HG03457 (cell line): ENCODE results near the gene DBX2.
"Not testable (repeated sequence)": the region's sequence is repeated elsewhere in the genome, so short reads cannot be mapped to it uniquely, and the experiment has no call there.

ENCODE experiments used
- ATAC-seq: cut with Tn5 transposase; IDR thresholded peaks from one replicate; pipeline ENCODE4 v1.9.1; 2021; ENCODE audit warnings: moderate number of reproducible peaks; ENCODE audit not compliant: unreplicated experiment

DBX2 gene

GRCh38 chr12:45050751-45051571 lies at the start of gene DBX2:
TSS of gene DBX2 (minus strand) at chr12:45051099. CDS start at chr12:45050927, 172 bp downstream.
- no peak for ATAC-seq

- ATAC-seq = no peak
Measured at GRCh38 chr12:45098766-45099165, 47.9 kb upstream of the DBX2 start.

GRCh38 chr12:45095417-45095816 lies 44.5 kb upstream of the DBX2 start:
- not testable (repeated sequence) for ATAC-seq

- ATAC-seq = no peak
Measured at GRCh38 chr12:45093051-45093450, 42.2 kb upstream of the DBX2 start.

DNA sequence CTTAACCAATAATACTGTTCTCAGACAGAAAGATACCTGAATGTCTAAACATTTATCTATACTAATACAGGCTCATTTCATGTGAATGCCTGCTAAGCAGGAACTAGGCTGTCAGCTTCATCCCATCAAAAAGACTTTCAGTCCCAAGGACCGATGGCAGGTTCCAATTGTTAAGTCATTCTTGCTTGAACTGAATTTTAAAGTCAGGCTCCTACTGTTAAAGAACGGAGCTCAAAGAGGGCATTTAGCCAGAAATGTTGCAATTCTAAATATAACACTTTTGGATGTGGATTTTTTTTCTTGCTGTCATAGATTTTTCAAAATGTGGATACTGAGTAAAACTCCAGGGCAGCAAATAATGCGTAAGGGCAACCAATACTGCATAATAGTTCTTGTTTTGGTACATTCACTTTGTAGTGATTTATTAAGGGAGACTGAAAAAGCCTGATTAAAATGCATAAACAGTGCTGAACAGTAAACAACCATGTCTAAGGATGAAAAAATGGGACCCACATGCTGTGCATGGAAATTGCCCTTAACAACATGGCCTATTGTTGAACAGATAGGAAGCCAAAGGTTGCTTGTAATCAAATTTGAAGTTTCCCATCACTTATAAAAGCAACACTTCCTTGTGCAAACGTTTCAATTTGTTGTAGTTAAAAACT lies 38.6 kb upstream of the DBX2 start:
- no peak for ATAC-seq

DNA sequence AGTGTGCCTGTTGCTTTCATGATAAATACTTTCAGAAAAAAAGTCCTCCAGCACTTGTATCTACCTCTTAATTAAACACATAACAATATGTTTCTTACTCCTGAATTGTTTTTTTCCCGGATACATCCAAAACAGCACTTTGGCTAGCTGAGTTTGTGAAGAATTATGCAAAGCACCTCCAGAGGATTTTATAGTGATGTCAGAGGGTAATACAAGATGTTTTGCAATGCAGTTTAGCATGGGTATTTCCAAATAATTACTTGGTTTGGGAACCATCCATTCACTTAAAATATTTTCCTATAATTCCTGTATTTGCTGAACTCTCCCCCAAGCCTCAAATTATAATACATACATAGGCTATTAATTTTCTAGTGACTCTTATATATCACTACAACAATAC lies 37.7 kb upstream of the DBX2 start:
- ATAC-seq = no peak

GRCh38 chr12:45084248-45084647 lies 33.3 kb upstream of the DBX2 start:
- ATAC-seq = not testable (repeated sequence)

DNA sequence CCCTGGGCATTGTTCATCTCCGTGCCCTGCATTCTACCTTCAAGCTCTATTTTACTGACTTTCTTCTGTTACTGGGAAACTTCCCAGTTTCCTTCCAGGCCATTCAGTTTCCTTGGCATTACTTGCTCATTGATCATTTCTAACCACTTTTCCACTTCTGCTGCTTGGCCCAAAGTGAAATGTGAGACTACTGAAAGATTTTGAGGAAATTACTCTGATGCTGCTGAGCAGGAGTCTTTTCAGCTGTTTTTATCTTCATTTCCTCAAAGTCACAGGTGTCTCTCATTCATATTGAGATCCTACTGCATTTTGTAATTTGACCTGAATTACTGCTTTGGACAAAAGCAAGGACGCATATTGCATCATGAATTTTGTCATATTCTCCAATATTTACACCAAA lies 26.4 kb upstream of the DBX2 start:
- no peak for ATAC-seq

- no peak for ATAC-seq
Measured at GRCh38 chr12:45076417-45077026, 25.6 kb upstream of the DBX2 start.

GRCh38 chr12:45075587-45076282 lies 24.8 kb upstream of the DBX2 start:
- ATAC-seq = no peak

- ATAC-seq = no peak
Measured at GRCh38 chr12:45065125-45065626, 14.3 kb upstream of the DBX2 start.

DNA sequence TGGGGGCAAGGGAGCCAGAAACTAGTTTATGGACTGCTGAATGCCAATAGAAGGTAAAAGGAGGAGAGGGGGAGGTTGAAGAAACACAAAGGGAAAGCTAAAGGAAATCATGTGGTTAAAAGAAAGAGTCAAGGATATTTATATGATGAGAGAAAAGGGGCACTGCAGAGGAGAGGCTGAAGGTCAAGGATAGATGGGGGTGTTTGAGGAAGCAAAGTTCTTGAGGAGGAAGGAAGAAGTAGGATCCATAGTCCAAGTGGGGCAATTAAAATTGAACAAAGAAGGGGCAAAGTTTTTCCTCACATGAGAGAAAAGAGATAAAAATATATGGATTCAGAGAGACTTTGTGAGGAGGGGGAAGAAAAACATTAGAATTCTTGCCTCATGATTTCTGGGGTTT lies 10.1 kb upstream of the DBX2 start:
- no peak for ATAC-seq

DNA sequence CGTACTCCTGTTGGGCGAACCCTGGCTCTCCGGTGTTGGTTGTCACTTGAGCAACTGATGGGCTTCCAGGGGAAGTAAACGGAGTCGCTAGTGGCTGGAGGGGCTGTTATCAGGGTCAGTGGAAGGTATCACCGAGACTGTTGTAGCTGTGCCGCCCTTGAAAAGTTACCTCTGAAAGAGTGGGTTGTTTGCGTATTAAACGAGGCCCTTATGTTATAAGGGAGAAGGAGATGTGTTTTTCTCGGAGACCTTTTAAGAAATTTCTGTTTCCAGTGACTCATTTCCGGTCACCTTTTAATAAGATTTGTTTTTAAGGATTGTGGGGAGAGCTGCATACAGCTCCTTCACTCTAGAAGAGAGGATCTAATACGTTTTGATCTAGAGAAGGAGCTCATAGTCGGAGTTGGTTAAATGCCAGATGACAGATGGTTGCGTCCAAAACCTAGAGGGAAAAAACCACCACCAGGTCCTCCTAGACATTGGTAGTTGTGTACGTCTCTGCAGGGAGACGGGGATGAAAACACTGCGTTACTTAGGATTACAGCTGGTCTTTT lies 750 bp upstream of the DBX2 start:
- ATAC-seq = no peak

DNA sequence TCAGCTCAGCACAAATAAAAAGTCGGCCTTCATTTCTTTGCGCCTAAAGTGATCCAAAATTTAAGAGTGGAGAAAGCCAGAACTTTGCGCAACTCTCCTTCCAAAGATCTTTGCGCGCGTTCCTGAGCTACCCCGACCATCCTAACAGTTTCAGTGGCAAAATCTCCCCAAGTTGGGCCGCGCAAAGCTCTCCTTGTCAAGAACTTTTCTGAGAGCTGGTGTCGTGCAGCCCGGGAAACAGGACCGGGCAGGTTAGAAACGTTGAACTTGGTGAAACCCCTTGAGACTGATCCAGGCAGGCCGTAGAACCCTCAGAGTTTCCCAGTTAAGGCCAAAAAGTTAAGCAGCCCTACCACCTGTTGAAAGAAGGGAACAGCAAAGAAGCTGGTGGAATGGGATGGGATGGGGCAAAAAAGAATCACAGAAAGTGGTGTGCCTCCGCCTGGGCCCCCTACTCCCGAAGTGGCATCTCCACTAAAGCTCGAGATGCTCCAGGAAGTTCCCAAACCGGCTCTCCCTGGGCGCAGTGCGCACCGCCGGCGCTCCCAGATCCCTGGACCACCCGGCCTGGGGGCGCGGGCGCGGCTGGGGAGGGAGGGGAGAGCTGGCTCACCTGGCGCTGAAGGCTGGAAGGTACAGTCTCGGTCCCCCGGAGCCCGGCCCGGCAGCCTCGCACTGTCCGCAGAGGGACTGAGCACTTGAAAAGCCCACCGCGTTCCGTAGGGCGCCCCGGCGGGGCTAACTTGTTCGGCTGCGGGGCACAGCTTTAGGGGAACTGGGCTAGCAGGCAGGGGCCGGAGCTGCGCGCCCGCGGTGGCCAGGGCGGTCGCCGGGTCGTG lies 768 bp downstream of the DBX2 start:
- no peak for ATAC-seq

GRCh38 chr12:45042599-45042998 lies 8.3 kb downstream of the DBX2 start:
- ATAC-seq = no peak

GRCh38 chr12:45040977-45041376 lies 9.9 kb downstream of the DBX2 start:
- ATAC-seq = no peak

- no peak for ATAC-seq
Measured at GRCh38 chr12:45039757-45040156, 11.1 kb downstream of the DBX2 start.

- ATAC-seq = no peak
Measured at GRCh38 chr12:45034861-45035265, 16.0 kb downstream of the DBX2 start.

- ATAC-seq = no peak
Measured at GRCh38 chr12:45017916-45018315, 33.0 kb downstream of the DBX2 start.

GRCh38 chr12:45014396-45014795 lies 36.5 kb downstream of the DBX2 start:
- no peak for ATAC-seq
